Keratinocyte (primary cell): Measurements from ENCODE around the gene SUV39H1. TPM values are rescaled to one million over a fixed set of nuclear protein-coding genes. Genes with fewer than 3 reads are reported as not detected.

Experiments used
- DNase-seq: peaks from one replicate; pipeline ENCODE4 v3.0.0-alpha.2; 2011; ENCODE audit warnings: low read depth, missing footprints, low spot score
- FAIRE-seq: peaks from 2 replicates; lab custom pipeline; 2011; peaks lifted over from hg19 to GRCh38; lab: Jason Lieb, UNC
- H2AFZ ChIP-seq: 2 replicates; pipeline ENCODE4 v1.6.0; 2012; ENCODE audit warnings: low read length, control low read depth, inconsistent platforms; ENCODE audit not compliant: control insufficient read depth
- H3K27ac ChIP-seq: 2 replicates; pipeline ENCODE4 v1.5.1; 2011; ENCODE audit warnings: low read length; ENCODE audit not compliant: control insufficient read depth, insufficient read depth
- H3K27me3 ChIP-seq: 3 replicates; pipeline ENCODE4 v1.6.0; 2011; ENCODE audit warnings: low read length; ENCODE audit not compliant: control insufficient read depth, insufficient read depth; ENCODE audit errors: extremely low read depth
- H3K36me3 ChIP-seq, 2 experiments: 2 replicates in 1 of 2; 3 replicates in 1 of 2; pipeline ENCODE4 v1.5.1; 2011; ENCODE audit warnings: low read length in 2 of 2, mild to moderate bottlenecking in 1 of 2; ENCODE audit not compliant: control insufficient read depth in 2 of 2, insufficient read depth in 2 of 2; ENCODE audit errors: extremely low read depth in 1 of 2
- H3K4me1 ChIP-seq: 3 replicates; pipeline ENCODE4 v1.5.1; 2011; ENCODE audit warnings: low read length; ENCODE audit not compliant: control insufficient read depth, insufficient read depth; ENCODE audit errors: extremely low read depth
- H3K4me2 ChIP-seq: 3 replicates; pipeline ENCODE4 v1.6.0; 2011; ENCODE audit warnings: low read depth, low read length; ENCODE audit not compliant: control insufficient read depth, insufficient read depth; ENCODE audit errors: extremely low read depth
- H3K4me3 ChIP-seq, 3 experiments: fragments of 200-600 bp in 1 of 3; sonication (generic) in 1 of 3; 2 replicates in 2 of 3; 3 replicates in 1 of 3; pipeline ENCODE4 v1.5.1; 2011 to 2016; ENCODE audit warnings: low read length in 3 of 3, mild to moderate bottlenecking in 3 of 3, control low read depth in 2 of 3, inconsistent platforms in 1 of 3, low read depth in 1 of 3, mixed read lengths in 1 of 3, mixed run types in 1 of 3, moderate library complexity in 1 of 3; ENCODE audit not compliant: control insufficient read depth in 2 of 3, insufficient read depth in 2 of 3; ENCODE audit errors: extremely low read depth in 1 of 3
- H3K79me2 ChIP-seq: 2 replicates; pipeline ENCODE4 v1.6.0; 2012; ENCODE audit warnings: low read length; ENCODE audit not compliant: control insufficient read depth, insufficient read depth
- H3K9ac ChIP-seq: 3 replicates; pipeline ENCODE4 v1.6.0; 2011; ENCODE audit warnings: low read length; ENCODE audit not compliant: control insufficient read depth, insufficient read depth; ENCODE audit errors: extremely low read depth
- H3K9me1 ChIP-seq: 3 replicates; pipeline ENCODE4 v1.6.0; 2011; ENCODE audit warnings: low read length; ENCODE audit not compliant: control insufficient read depth, insufficient read depth; ENCODE audit errors: extremely low read depth
- H3K9me3 ChIP-seq: 2 replicates; pipeline ENCODE4 v1.5.1; 2012; ENCODE audit warnings: low read depth, low read length; ENCODE audit not compliant: control insufficient read depth
- H4K20me1 ChIP-seq: 3 replicates; pipeline ENCODE4 v1.6.0; 2011; ENCODE audit warnings: low read length; ENCODE audit not compliant: control insufficient read depth, insufficient read depth; ENCODE audit errors: extremely low read depth
- EZH2 ChIP-seq: IDR thresholded peaks from one replicate; pipeline ENCODE4 v1.6.1; 2012; ENCODE audit warnings: inconsistent platforms, mild to moderate bottlenecking, low read length, moderate library complexity
- dilution Hi-C: fragments of 300-500 bp; cut with MboI; formaldehyde crosslinking; loops from one replicate; pipeline ENCODE4 v1.7.0; 2020; ENCODE audit warnings: low sequenced_read_pairs; ENCODE audit not compliant: extremely low pct_ligation_motif_present
- polyA plus RNA-seq, 5 experiments: library from polyadenylated mRNA; depleted of rRNA in 3 of 5; stranded (reverse) in 3 of 5; stranded (forward) in 1 of 5; unstranded in 1 of 5; fragments of >200 nt; gene quantifications; 1 replicate in 1 of 5; 2 replicates in 3 of 5; 3 replicates in 1 of 5; pipeline versions ENCODE4 v1.2.1 to v1.2.3, GENCODE V29; 2011 to 2012; ENCODE audit warnings: missing spikeins in 2 of 5, low read depth in 1 of 5, low replicate concordance in 1 of 5
- small RNA-seq, 3 experiments: library from RNA; depleted of rRNA; stranded (forward); fragments of <200 nt; gene quantifications; one replicate each; pipeline ENCODE3, GENCODE V24; 2012; ENCODE audit warnings: low read depth in 3 of 3, low replicate concordance in 1 of 3; ENCODE audit not compliant: insufficient read length in 3 of 3
- TF ChIP-seq, protein P1 (sequence below), 3 experiments: IDR thresholded peaks in 1 of 3; conservative IDR thresholded peaks in 1 of 3; optimal IDR thresholded peaks in 1 of 3; 2 replicates in 2 of 3; 3 replicates in 1 of 3; pipeline versions ENCODE3 to v1.5.1; 2011; ENCODE audit warnings: low read length in 3 of 3, mild to moderate bottlenecking in 3 of 3, moderate library complexity in 2 of 3, control low read depth in 1 of 3, inconsistent platforms in 1 of 3; ENCODE audit not compliant: insufficient read depth in 2 of 3; ENCODE audit errors: extremely low read depth in 1 of 3

Gene SUV39H1
- polyA plus RNA-seq, 1 donor (not counting 4 experiments of a cell fraction or from before 2014, with no cell fraction given), result 4.9 TPM

DNA sequence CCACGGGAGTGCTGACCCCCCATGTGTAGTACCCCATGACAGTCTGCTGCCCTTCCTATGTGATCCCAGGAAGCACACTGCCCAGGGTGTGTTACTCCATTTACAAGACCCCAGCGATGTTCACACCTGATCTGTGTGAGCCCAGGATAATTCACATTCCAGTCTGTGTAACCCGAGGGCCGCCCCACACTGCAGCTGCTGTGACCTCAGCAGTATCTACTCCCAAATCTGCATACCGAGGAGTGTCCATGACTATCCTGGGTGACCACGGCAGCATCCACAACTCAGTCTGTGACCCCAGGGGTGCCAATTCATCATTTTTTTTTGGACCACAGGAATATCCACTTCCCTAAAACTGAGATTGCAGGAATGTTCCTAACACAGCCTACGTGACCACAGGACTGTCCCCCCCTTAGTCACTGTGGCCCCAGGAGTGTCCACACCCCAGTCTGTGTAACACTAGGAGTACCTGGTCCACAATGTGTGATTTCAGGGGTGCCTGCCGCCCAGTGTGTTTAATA lies 57.2 kb downstream of the SUV39H1 start:
- H2AFZ ChIP-seq, result no peak overlapping the region
- H4K20me1 ChIP-seq, result no peaks in the 10 kb centered on the region
- no peaks in the 10 kb centered on the region for H3K4me1 ChIP-seq
- no peaks in the 10 kb centered on the region for H3K9me1 ChIP-seq
- H3K9ac ChIP-seq, result no peak overlapping the region
- DNase-seq (no peak), FAIRE-seq (no peak)
- no peaks in the 10 kb centered on the region for H3K36me3 ChIP-seq
- H3K79me2 ChIP-seq, result no peaks in the 10 kb centered on the region
- no peaks in the 10 kb centered on the region for H3K9me3 ChIP-seq
- TF ChIP-seq EZH2, result no peak
- TF ChIP-seq, protein P1, sequence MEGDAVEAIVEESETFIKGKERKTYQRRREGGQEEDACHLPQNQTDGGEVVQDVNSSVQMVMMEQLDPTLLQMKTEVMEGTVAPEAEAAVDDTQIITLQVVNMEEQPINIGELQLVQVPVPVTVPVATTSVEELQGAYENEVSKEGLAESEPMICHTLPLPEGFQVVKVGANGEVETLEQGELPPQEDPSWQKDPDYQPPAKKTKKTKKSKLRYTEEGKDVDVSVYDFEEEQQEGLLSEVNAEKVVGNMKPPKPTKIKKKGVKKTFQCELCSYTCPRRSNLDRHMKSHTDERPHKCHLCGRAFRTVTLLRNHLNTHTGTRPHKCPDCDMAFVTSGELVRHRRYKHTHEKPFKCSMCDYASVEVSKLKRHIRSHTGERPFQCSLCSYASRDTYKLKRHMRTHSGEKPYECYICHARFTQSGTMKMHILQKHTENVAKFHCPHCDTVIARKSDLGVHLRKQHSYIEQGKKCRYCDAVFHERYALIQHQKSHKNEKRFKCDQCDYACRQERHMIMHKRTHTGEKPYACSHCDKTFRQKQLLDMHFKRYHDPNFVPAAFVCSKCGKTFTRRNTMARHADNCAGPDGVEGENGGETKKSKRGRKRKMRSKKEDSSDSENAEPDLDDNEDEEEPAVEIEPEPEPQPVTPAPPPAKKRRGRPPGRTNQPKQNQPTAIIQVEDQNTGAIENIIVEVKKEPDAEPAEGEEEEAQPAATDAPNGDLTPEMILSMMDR (optimal IDR thresholded peaks at IDR 0.05 in 1 of 3, IDR thresholded peaks at IDR 0.05 in 1 of 3, conservative IDR thresholded peaks at IDR 0.05 in 1 of 3; ENCODE audit: extremely low read depth in 1 of 3, insufficient read depth in 2 of 3, low read length in 3 of 3), result no peak
- H3K4me3 ChIP-seq, result no peak overlapping the region
- H3K27me3 ChIP-seq, result no peaks in the 10 kb centered on the region
- no peak overlapping the region for H3K27ac ChIP-seq
- dilution Hi-C loops, result no loop called here
- H3K4me2 ChIP-seq, result no peak overlapping the region

DNA sequence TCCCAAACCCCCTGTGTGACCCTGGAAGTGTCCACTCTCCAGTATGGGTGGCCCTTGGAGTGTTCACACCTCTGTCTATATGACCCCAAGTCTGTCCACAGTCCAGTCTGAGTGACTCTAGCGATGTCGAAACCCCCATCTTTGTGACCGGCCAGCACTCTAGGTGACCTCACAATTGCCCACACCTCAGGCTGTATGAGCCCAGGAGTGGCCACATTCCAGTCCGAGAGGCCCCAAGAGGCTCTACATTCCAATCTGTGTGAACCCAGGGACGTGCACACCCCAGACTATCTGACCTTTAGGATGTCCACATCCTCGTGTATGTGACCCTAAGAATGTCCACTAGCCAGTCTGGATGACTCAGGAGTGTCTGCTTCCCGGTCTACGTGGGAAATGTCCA lies 57.7 kb downstream of the SUV39H1 start:
- Histone ChIP-seq H2AFZ (no peak overlapping the region), H4K20me1 (no peaks in the 10 kb centered on the region), H3K4me1 (no peaks in the 10 kb centered on the region), H3K4me3 (no peak overlapping the region), H3K9me3 (no peaks in the 10 kb centered on the region), H3K27me3 (no peaks in the 10 kb centered on the region), H3K36me3 (no peaks in the 10 kb centered on the region), H3K9ac (no peak overlapping the region), H3K27ac (no peak overlapping the region), H3K4me2 (no peak overlapping the region), H3K79me2 (no peaks in the 10 kb centered on the region), H3K9me1 (no peaks in the 10 kb centered on the region)
- no peak for DNase-seq
- dilution Hi-C loops, result no loop called here
- TF ChIP-seq EZH2, result no peak
- TF ChIP-seq, protein P1 (optimal IDR thresholded peaks at IDR 0.05 in 1 of 3, IDR thresholded peaks at IDR 0.05 in 1 of 3, conservative IDR thresholded peaks at IDR 0.05 in 1 of 3; ENCODE audit: extremely low read depth in 1 of 3, insufficient read depth in 2 of 3, low read length in 3 of 3), result no peak
- FAIRE-seq, result no peak

Small RNAs within 50 kb of the gene (small RNA-seq; reads per million reads assigned to genes)
- 0 reads per million in 3 experiments for gene RNU6-1056P

Other genes with a start within 250 kb of the SUV39H1 start
- gene SLC38A5, start 226.5 kb upstream of the SUV39H1 start, polyA plus RNA-seq, result 199 to 339 TPM (median 316 TPM) in 3 replicates
- 60.6 to 93.4 TPM (median 62.7 TPM) in 3 replicates for gene FTSJ1, start 220.5 kb upstream of the SUV39H1 start, polyA plus RNA-seq
- gene PORCN, start 187.7 kb upstream of the SUV39H1 start, polyA plus RNA-seq, result 52.2 to 78.4 TPM (median 69.3 TPM) in 3 replicates
- gene EBP, start 174.9 kb upstream of the SUV39H1 start, polyA plus RNA-seq, result 157 to 285 TPM (median 194 TPM) in 3 replicates
- gene TBC1D25, start 157.0 kb upstream of the SUV39H1 start, polyA plus RNA-seq, result 6.1 to 11.9 TPM (median 9.2 TPM) in 3 replicates
- gene RBM3, start 122.2 kb upstream of the SUV39H1 start, polyA plus RNA-seq, result 237 to 327 TPM (median 282 TPM) in 3 replicates
- 32.8 to 48.0 TPM (median 40.6 TPM) in 3 replicates for gene WDR13, start 99.2 kb upstream of the SUV39H1 start, polyA plus RNA-seq
- 0.05 to 0.09 TPM (median 0.07 TPM) in 3 replicates for gene WAS, start 12.9 kb upstream of the SUV39H1 start, polyA plus RNA-seq
- gene GLOD5, start 65.0 kb downstream of the SUV39H1 start, polyA plus RNA-seq, result not detected in 3 replicates
- not detected in 3 replicates for gene GATA1, start 89.9 kb downstream of the SUV39H1 start, polyA plus RNA-seq
- gene HDAC6, start 105.3 kb downstream of the SUV39H1 start, polyA plus RNA-seq, result 20.3 to 21.9 TPM (median 21.9 TPM) in 3 replicates
- gene ERAS, start 129.8 kb downstream of the SUV39H1 start, polyA plus RNA-seq, result not detected in 3 replicates
- gene PCSK1N, start 138.9 kb downstream of the SUV39H1 start, polyA plus RNA-seq, result 0.54 to 1.6 TPM (median 1.4 TPM) in 3 replicates
- gene TIMM17B, start 201.0 kb downstream of the SUV39H1 start, polyA plus RNA-seq, result 34.3 to 52.9 TPM (median 35.5 TPM) in 3 replicates
- 62.9 to 85.2 TPM (median 79.0 TPM) in 3 replicates for gene PQBP1, start 201.2 kb downstream of the SUV39H1 start, polyA plus RNA-seq
- 39.4 to 64.0 TPM (median 44.2 TPM) in 3 replicates for gene SLC35A2, start 214.9 kb downstream of the SUV39H1 start, polyA plus RNA-seq
- gene PIM2, start 222.3 kb downstream of the SUV39H1 start, polyA plus RNA-seq, result 8.3 to 11.6 TPM (median 9.9 TPM) in 3 replicates